Neural cell (in vitro differentiated cells): ENCODE measurements around the gene FHAD1. TPM values are rescaled to one million over a fixed set of nuclear protein-coding genes. Genes with fewer than 3 reads are reported as not detected.

ENCODE experiments used
- H2AFZ ChIP-seq: fragments of 200-600, 300-800 bp; sonication (generic), shearing (Covaris generic); 2 replicates; pipeline ENCODE4 v1.6.0; 2014; ENCODE audit warnings: low read depth, mild to moderate bottlenecking, antibody characterized with exemption, low read length, moderate library complexity
- H3F3A ChIP-seq: fragments of 200-600 bp; shearing (Covaris generic); 2 replicates; pipeline ENCODE4 v1.6.1; 2016; ENCODE audit warnings: mild to moderate bottlenecking, moderate library complexity, mixed read lengths, antibody characterized with exemption, low read length; ENCODE audit not compliant: insufficient read depth, poor library complexity, severe bottlenecking
- H3K27ac ChIP-seq: fragments of 200-600, 300-800 bp; sonication (generic), shearing (Covaris generic); 2 replicates; pipeline ENCODE4 v1.5.1; 2014; ENCODE audit warnings: mild to moderate bottlenecking, low read length, moderate library complexity
- H3K27me3 ChIP-seq: fragments of 300-800, 200-600 bp; sonication (generic), shearing (Covaris generic); 2 replicates; pipeline ENCODE4 v1.6.0; 2014; ENCODE audit warnings: mild to moderate bottlenecking, low read depth, low read length, moderate library complexity; ENCODE audit not compliant: insufficient read depth
- H3K36me3 ChIP-seq: fragments of 300-800, 200-600 bp; sonication (generic), shearing (Covaris generic); 2 replicates; pipeline ENCODE4 v1.5.1; 2014; ENCODE audit warnings: mild to moderate bottlenecking, antibody characterized with exemption, low read length, moderate library complexity; ENCODE audit not compliant: insufficient read depth
- H3K4me2 ChIP-seq: fragments of 300-800, 200-600 bp; sonication (generic), shearing (Covaris generic); 2 replicates; pipeline ENCODE4 v1.6.0; 2014; ENCODE audit warnings: mild to moderate bottlenecking, low read length
- H3K4me3 ChIP-seq: fragments of 300-800, 200-600 bp; sonication (generic), shearing (Covaris generic); 2 replicates; pipeline ENCODE4 v1.5.1; 2014; ENCODE audit warnings: mild to moderate bottlenecking, low read length, moderate library complexity
- H3K79me2 ChIP-seq: fragments of 200-600 bp; shearing (Covaris generic); replicated peaks from 2 replicates; pipeline ENCODE4 v1.6.0; 2014; ENCODE audit warnings: mild to moderate bottlenecking, low read length, moderate library complexity; ENCODE audit not compliant: insufficient read depth
- H3K9ac ChIP-seq: fragments of 300-800, 200-600 bp; sonication (generic), shearing (Covaris generic); 2 replicates; pipeline ENCODE4 v1.6.1; 2016; ENCODE audit warnings: mild to moderate bottlenecking, low read length, mixed read lengths
- H3K9me2 ChIP-seq: fragments of 200-600 bp; shearing (Covaris generic); 2 replicates; pipeline ENCODE4 v1.6.1; 2016; ENCODE audit warnings: mild to moderate bottlenecking, low read length, mixed read lengths; ENCODE audit not compliant: insufficient read depth
- H3K9me3 ChIP-seq: fragments of 200-600, 300-800 bp; sonication (generic), shearing (Covaris generic); 2 replicates; pipeline ENCODE4 v1.6.1; 2016; ENCODE audit warnings: mild to moderate bottlenecking, mixed run types, low read length, moderate library complexity, mixed read lengths
- H4K20me1 ChIP-seq: fragments of 200-600 bp; shearing (Covaris generic); 2 replicates; pipeline ENCODE4 v1.6.1; 2016; ENCODE audit warnings: mild to moderate bottlenecking, mixed run types; ENCODE audit not compliant: insufficient read depth
- CTCF ChIP-seq: fragments of 450-650 bp; IDR thresholded peaks from 2 replicates; pipeline ENCODE4 v1.5.1; 2014; ENCODE audit warnings: antibody characterized with exemption, mild to moderate bottlenecking, moderate library complexity; ENCODE audit not compliant: poor library complexity, severe bottlenecking
- EP300 ChIP-seq: fragments of 450-650 bp; conservative IDR thresholded peaks from 2 replicates; pipeline ENCODE4 v1.6.1; 2014; ENCODE audit warnings: antibody characterized with exemption, mild to moderate bottlenecking, moderate library complexity; ENCODE audit not compliant: poor library complexity, severe bottlenecking
- EZH2 ChIP-seq: fragments of 200-600, 300-800 bp; shearing (Covaris generic), sonication (generic); IDR thresholded peaks from 2 replicates; pipeline ENCODE4 v1.6.1; 2014; ENCODE audit warnings: antibody characterized with exemption, low read length, borderline replicate concordance, mild to moderate bottlenecking; ENCODE audit not compliant: insufficient read depth, poor library complexity, severe bottlenecking
- MXI1 ChIP-seq: fragments of 450-650 bp; conservative IDR thresholded peaks from 2 replicates; pipeline ENCODE4 v1.6.1; 2014; ENCODE audit warnings: antibody characterized with exemption, mild to moderate bottlenecking; ENCODE audit not compliant: poor library complexity, severe bottlenecking
- POLR2AphosphoS5 ChIP-seq: IDR thresholded peaks from 2 replicates; pipeline ENCODE4 v1.6.1; 2012
- RAD21 ChIP-seq: fragments of 450-650 bp; conservative IDR thresholded peaks from 2 replicates; pipeline ENCODE4 v1.6.1; 2014; ENCODE audit warnings: antibody characterized with exemption, mild to moderate bottlenecking, moderate library complexity
- REST ChIP-seq: IDR thresholded peaks from 2 replicates; pipeline ENCODE4 v1.6.1; 2012; ENCODE audit warnings: borderline replicate concordance
- SMC3 ChIP-seq: fragments of 450-650 bp; conservative IDR thresholded peaks from 2 replicates; pipeline ENCODE4 v1.6.1; 2014; ENCODE audit warnings: antibody characterized with exemption, mild to moderate bottlenecking, moderate library complexity; ENCODE audit not compliant: poor library complexity
- TAF1 ChIP-seq: IDR thresholded peaks from 2 replicates; pipeline ENCODE4 v1.6.1; 2012; ENCODE audit warnings: low read depth
- polyA plus RNA-seq: library from polyadenylated mRNA; depleted of rRNA; stranded (reverse); fragments of >200 nt; gene quantifications from 2 replicates; pipeline ENCODE4 v1.2.3, GENCODE V29; 2014

The FHAD1 gene
- polyA plus RNA-seq, 1 donor from 2014 or later = 0.46 TPM

DNA sequence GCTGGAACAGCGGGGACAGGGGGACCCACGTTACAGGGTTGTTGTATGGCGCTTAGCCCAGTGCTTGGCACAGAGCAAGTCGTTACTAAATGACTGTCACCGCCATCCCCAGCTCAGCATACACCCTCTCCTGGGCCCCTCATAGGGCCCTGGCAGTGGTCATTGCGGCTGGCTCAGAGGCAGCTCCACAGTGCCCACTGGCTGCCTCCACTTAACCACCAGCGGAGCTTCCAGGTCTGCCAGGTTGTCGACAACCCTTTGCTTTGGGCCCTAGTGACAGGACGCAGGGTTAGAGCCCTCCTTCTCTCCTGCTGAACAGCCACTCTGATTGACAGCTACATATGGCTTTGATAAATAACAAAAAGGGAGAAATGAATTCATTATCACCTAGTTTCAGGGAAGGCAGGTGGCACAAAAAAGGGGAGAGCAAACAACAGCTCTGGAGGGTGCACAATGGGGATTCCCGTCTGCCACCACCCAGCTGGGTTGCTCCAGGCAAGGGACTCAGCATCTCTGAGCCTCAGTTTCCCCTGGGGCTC is 167.5 kb downstream of the FHAD1 start:
- Histone ChIP-seq H3K4me3 (no peak overlapping the region), H3K9me3 (no peaks in the 10 kb centered on the region), H3K27me3 (no peaks in the 10 kb centered on the region), H3K9me2 (no peaks in the 10 kb centered on the region), H3F3A (no peaks in the 10 kb centered on the region), H3K79me2 (no peaks in the 10 kb centered on the region), H3K9ac (no peak overlapping the region), H3K36me3 (no peaks in the 10 kb centered on the region), H3K4me2 (no peak overlapping the region), H3K27ac (no peak overlapping the region), H4K20me1 (no peaks in the 10 kb centered on the region), H2AFZ (no peak overlapping the region)
- TF ChIP-seq REST = no peak
- no peak for TF ChIP-seq TAF1
- no peak for TF ChIP-seq RAD21
- no peak for TF ChIP-seq CTCF
- TF ChIP-seq EP300 = no peak
- no peak for TF ChIP-seq EZH2
- no peak for TF ChIP-seq POLR2AphosphoS5
- TF ChIP-seq SMC3 = no peak
- no peak for TF ChIP-seq MXI1

- Histone ChIP-seq H2AFZ (no peak overlapping the region), H3K9me2 (no peaks in the 10 kb centered on the region), H3K27me3 (no peaks in the 10 kb centered on the region), H3K79me2 (no peaks in the 10 kb centered on the region), H3K4me2 (no peak overlapping the region), H3K36me3 (no peaks in the 10 kb centered on the region), H4K20me1 (no peaks in the 10 kb centered on the region), H3K9me3 (no peaks in the 10 kb centered on the region), H3F3A (no peaks in the 10 kb centered on the region), H3K4me3 (no peak overlapping the region), H3K27ac (no peak overlapping the region), H3K9ac (no peak overlapping the region)
- TF ChIP-seq POLR2AphosphoS5 = no peak
- no peak for TF ChIP-seq SMC3
- no peak for TF ChIP-seq MXI1
- TF ChIP-seq EP300 = no peak
- no peak for TF ChIP-seq CTCF
Observed at GRCh38 chr1:15417059-15417934, 170.3 kb downstream of the FHAD1 start.
